22Rv1 (cell line): Measurements from ENCODE around the gene BAG2.

Source experiments
- H3K27ac ChIP-seq: fragments of 450-650 bp; 2 replicates; pipeline ENCODE4 v1.5.1; 2017
- ZFX ChIP-seq: fragments of 450-650 bp; IDR thresholded peaks from 2 replicates; pipeline ENCODE4 v1.6.1; 2017; ENCODE audit warnings: antibody characterized with exemption, borderline replicate concordance
- TF ChIP-seq, protein P1 (sequence below): fragments of 450-650 bp; IDR thresholded peaks from 2 replicates; pipeline ENCODE4 v1.5.1; 2017; ENCODE audit warnings: mild to moderate bottlenecking

The BAG2 gene

DNA sequence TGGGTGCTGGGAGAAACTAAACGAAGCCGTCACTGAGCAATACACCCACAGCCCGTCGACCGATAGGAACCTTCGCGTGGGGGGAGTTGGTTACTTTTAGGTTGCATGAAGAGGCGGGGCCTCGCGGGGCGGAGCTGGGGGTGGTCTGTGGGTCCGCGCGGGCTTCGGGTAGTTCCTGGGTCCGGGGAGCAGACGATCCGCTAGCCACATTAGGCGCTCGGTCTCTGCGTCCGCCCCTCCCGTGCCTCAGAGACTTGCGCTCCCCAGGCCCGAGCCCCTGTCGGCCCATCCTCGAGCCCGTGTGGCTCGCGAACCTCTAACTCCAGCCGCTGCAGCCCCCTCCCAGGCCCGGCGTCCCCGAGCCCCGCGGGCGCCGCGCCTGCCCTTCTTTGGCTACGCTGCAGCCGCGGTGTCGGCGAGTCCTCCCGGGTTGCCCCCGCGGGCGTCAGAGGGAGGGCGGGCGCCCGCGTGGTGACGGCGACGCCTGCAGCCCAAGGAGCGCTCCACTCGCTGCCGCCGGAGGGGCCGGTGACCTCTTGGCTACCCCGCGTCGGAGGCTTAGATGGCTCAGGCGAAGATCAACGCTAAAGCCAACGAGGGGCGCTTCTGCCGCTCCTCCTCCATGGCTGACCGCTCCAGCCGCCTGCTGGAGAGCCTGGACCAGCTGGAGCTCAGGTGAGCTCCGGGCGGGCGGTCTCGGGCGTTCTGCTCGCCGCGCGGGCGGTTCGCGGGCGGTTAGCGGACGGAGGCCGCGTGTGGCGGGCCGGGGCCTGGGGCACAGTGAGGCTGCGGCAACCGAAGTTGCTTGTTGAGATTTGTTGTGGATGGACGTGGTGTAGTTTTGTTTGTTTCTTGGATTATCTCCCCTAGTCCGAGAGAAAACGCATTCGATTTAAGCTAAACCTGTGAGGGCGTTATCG is at the start of gene BAG2:
TSS of gene BAG2 (plus strand) at position 191 of the 920 bp plus-strand sequence. CDS start at position 563, 372 bp downstream.
- no peak for TF ChIP-seq ZFX
- TF ChIP-seq, protein P1, sequence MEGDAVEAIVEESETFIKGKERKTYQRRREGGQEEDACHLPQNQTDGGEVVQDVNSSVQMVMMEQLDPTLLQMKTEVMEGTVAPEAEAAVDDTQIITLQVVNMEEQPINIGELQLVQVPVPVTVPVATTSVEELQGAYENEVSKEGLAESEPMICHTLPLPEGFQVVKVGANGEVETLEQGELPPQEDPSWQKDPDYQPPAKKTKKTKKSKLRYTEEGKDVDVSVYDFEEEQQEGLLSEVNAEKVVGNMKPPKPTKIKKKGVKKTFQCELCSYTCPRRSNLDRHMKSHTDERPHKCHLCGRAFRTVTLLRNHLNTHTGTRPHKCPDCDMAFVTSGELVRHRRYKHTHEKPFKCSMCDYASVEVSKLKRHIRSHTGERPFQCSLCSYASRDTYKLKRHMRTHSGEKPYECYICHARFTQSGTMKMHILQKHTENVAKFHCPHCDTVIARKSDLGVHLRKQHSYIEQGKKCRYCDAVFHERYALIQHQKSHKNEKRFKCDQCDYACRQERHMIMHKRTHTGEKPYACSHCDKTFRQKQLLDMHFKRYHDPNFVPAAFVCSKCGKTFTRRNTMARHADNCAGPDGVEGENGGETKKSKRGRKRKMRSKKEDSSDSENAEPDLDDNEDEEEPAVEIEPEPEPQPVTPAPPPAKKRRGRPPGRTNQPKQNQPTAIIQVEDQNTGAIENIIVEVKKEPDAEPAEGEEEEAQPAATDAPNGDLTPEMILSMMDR = peak; percentile 33
- peak within 1 kb of the TSS; percentile 34 for H3K27ac ChIP-seq

DNA sequence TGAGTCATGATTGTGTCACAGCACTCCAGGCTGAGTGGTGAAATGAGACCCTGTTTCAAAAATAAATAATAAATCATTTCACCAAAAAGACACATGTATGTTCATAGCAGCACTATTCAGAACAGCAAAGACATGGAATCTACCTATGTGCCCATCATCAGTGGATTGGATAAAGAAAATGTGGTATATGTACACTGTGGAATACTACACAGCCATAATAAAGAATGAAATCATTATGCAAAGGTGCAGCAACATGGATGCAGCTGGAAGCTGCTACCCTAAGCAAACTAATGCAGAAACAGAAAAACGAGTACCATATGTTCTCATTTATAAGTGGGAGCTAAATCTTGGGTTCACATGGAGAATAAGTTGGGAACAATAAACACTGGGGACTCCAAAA is 49.0 kb upstream of the BAG2 start:
- TF ChIP-seq, protein P1 = no peak
- TF ChIP-seq ZFX = no peak
- no peak overlapping the region for H3K27ac ChIP-seq

DNA sequence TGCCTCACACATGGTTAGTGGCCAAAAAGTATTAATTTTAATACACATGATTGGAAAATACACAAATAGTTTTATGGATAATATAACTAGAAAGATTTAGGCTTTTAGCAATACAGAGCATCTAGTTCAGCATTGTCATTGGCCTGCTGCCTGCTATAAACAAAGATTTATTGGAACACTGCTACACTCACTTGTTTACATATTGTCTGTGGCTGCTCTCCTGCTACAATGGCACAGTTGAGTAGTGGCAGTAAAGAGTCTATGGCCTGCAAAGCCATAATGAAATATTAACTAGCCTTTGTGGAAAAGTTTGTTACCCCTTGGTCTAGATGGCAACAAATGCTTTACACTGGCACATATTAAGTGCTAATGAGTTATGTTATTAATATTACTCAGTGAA is 44.4 kb upstream of the BAG2 start:
- no peak for TF ChIP-seq ZFX
- TF ChIP-seq, protein P1 = no peak
- no peak overlapping the region for H3K27ac ChIP-seq

DNA sequence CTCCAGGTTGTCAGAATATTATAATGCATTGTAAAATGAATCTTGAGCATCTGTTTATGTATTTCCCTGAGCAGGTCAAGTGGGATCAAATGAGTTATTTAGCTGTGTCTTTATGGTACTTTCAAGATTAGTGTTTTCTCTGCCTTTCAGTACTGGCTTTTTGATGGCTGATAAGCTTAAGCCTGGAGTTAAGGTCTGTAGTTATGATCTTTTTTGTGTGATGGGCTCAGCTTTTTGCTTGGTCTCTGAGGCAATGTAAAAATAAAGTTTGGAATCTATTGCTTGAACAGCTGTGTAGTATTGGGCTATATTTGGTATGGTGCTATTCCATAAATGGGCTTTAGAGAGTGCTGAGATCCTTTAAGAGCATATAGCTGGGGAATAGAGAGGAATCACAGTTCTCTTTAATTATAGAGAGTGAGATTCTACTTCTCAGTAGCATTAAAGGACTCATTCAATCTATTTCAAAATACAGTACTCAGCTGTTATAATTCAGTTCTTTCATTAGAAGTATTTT is 41.4 kb upstream of the BAG2 start:
- no peak overlapping the region for H3K27ac ChIP-seq

DNA sequence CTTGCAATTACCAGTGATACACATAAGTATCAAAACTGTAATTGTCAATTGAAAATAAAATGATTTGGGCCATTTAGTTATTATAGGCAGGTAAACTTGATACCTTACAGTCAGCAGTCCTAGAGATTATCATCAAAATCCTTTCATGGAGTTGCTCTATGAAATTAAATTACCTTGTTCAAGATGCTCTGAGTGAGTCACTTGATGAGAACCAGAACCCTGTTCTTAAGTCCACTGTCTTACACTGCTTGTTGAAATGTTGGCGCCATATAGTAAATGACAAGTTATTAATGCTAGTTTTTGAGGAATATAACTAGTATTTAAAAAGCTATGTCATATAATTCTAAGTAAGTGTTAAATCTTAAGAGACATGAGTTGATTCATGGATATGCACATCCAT is 37.2 kb upstream of the BAG2 start:
- TF ChIP-seq, protein P1 = no peak
- no peak for TF ChIP-seq ZFX
- no peak overlapping the region for H3K27ac ChIP-seq

More for the DNA sequence above, 41.4 kb upstream of the BAG2 start:
- TF ChIP-seq, protein P1 = no peak
- no peak for TF ChIP-seq ZFX

DNA sequence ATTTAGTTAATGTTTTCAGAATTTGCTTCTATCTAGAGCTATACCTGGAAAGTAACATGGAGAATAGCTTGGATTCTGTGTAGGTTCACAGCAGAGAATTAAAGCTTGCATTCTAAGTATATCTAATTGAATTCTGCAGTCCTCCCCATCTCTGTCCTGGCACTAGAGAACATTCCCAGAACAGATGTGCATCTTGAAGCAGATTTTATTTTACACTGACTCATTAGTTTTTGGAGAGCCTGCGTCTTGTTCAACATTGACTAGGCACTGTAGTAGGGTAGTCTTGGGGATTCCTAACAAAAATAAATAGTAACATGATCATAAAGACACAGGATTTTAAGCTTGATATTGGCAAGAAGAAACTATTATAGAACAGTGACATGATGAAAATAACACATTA is 36.2 kb upstream of the BAG2 start:
- TF ChIP-seq ZFX = no peak
- TF ChIP-seq, protein P1 = no peak
- H3K27ac ChIP-seq = no peak overlapping the region

DNA sequence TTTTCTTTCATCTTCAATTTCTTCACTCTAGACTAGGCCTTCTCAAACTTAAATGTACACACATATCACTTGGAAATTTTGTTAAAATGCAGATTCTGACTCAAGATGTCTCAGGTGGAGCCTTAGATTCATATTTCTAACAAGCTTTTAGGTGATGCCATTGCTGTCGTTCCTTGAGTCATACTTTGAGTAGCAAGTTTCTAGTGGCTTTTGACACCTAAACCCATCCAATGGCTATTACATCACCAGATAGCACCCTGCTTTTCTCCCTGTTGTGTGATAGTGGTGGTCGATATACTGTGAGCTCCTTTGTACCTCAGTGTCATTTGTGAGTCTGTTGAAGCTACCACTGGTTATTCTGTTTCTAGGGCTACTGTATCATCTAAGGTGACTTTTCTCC is 34.8 kb upstream of the BAG2 start:
- TF ChIP-seq ZFX = no peak
- TF ChIP-seq, protein P1 = no peak
- H3K27ac ChIP-seq = no peak overlapping the region
